ENCODE measurements around the gene NR2F6.

DNA sequence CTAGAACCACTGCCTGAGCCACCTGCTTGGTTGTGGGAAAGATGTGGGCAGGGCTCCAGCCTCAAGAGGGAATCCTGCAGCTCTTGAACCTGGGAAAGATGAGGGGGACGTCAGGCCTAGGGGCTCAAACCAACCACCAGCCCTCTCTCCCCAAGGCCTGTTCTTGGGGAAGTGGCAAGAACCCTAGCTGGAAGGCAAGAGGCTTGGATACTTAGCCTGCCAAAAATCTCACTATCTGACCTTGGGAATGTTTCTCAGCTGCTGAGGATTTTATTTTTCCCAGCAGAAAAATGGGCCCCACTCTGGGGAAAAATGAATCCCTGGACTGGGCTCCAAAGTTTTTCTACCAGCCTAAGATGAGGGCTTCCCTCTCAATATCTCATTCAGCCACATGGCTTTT is 14.2 kb upstream of the NR2F6 start:
- TF ChIP-seq POLR2A (IDR thresholded peaks at IDR 0.05; ENCODE audit: low read length) (no peak), GATA1 (IDR thresholded peaks at IDR 0.05; ENCODE audit: low read depth, low read length) (no peak)
